Measurements from ENCODE around the gene MCRIP1. TPM values are rescaled to one million over a fixed set of nuclear protein-coding genes. Genes with fewer than 3 reads are reported as not detected.

The MCRIP1 gene
- total and polyA plus RNA-seq, 2 of the 13 experiments (the other 11 are each of a cell fraction or from before 2014, with no cell fraction given), result 79.7 to 84.9 TPM

GRCh38 chr17:81817758-81818147 is 15.3 kb downstream of the MCRIP1 start:
- ChIA-PET CTCF (ENCODE audit: low intra/inter-chr PET ratio, low total read pairs) (no interaction called here), POLR2A (interaction anchor here (0.7 to 2.4 kb wide), 2 partner anchors 11 to 16 kb away, joined by 3 to 10 read pairs; partner anchors contain the start of gene MCRIP1)
- Histone ChIP-seq H3K4me1 (ENCODE audit: insufficient read depth, low read length) (peaks cover 53% of the 10 kb centered on the region), H2AFZ (ENCODE audit: low read length) (peak overlapping the region; percentile 12), H3K4me2 (ENCODE audit: low read depth, low read length) (peak overlapping the region; percentile 28; the same call in 1 of the 2 replicates), H3K27ac (ENCODE audit: extremely low read length, insufficient read depth, low read length) (no peak overlapping the region), H3K27me3 (ENCODE audit: control insufficient read depth in 1 of 2, insufficient read depth in 2 of 2, low read length in 2 of 2) (peaks cover 3% of the 10 kb centered on the region in 2 experiments; a peak in 2 of 5 replicates), H3K79me2 (ENCODE audit: insufficient read depth, low read length) (no peaks in the 10 kb centered on the region), H3K4me3 (replicated peaks in 1 of 3; ENCODE audit: insufficient read depth in 1 of 3, low read depth in 2 of 3, low read length in 3 of 3) (no peak overlapping the region), H3K9me3 (ENCODE audit: low read length) (no peaks in the 10 kb centered on the region), H3K9ac (ENCODE audit: insufficient read depth, low read depth, low read length) (no peak overlapping the region), H4K20me1 (ENCODE audit: insufficient read depth, low read length) (no peaks in the 10 kb centered on the region), H3K36me3 (replicated peaks in 1 of 2; ENCODE audit: control insufficient read depth in 1 of 2, insufficient read depth in 2 of 2, low read length in 2 of 2) (peaks cover under 1 to 2% of the 10 kb centered on the region in 2 experiments; a peak in 2 of 5 replicates)
- no peak for TF ChIP-seq CTCF (CRISPR knock-in tag; IDR thresholded peaks at IDR 0.05)
- no peak for TF ChIP-seq TCF7L2 (IDR thresholded peaks at IDR 0.05; ENCODE audit: low read depth, low read length)
- TF ChIP-seq ZNF746 (CRISPR knock-in tag; IDR thresholded peaks at IDR 0.05), result no peak
- TF ChIP-seq SP2 (CRISPR knock-in tag; IDR thresholded peaks at IDR 0.05), result no peak
- no peak for TF ChIP-seq ZNF674 (CRISPR knock-in tag; IDR thresholded peaks at IDR 0.05; ENCODE audit: low read depth)
- no peak for TF ChIP-seq HMGXB4 (CRISPR knock-in tag; IDR thresholded peaks at IDR 0.05; ENCODE audit: borderline replicate concordance in 1 of 2, low read depth in 1 of 2)
- TF ChIP-seq PCBP2 (optimal IDR thresholded peaks at IDR 0.05; ENCODE audit: low read depth, low read length, poor library complexity, severe bottlenecking), result no peak
- no peak for TF ChIP-seq ZNF484 (CRISPR knock-in tag; IDR thresholded peaks at IDR 0.05; ENCODE audit: borderline replicate concordance, low read depth)
- no peak for TF ChIP-seq STAT6 (CRISPR knock-in tag; IDR thresholded peaks at IDR 0.05; ENCODE audit: borderline replicate concordance)
- TF ChIP-seq ZBTB21 (CRISPR knock-in tag; IDR thresholded peaks at IDR 0.05), result no peak
- no peak for TF ChIP-seq SMAD9 (CRISPR knock-in tag; IDR thresholded peaks at IDR 0.05)
- TF ChIP-seq DR1 (CRISPR knock-in tag; IDR thresholded peaks at IDR 0.05), result no peak
- no peak for FAIRE-seq
- no peak for ATAC-seq
- intact Hi-C loops (cut with micrococcal nuclease; ENCODE audit: unreplicated experiment), result no loop called here
- BruUV-seq (replicated peaks), result no TSS peak
- 19% methylated on average over 7 of the region's 7 CpGs for WGBS (ENCODE audit: low lambda C conversion rate)
- in situ Hi-C loops (cut with HindIII; ENCODE audit: extremely low pct_ligation_motif_present, low pct_unique_long_range_greater_than_20kb), result no loop called here
- DNase-seq (ENCODE audit: low spot score), result no peak
